OCI-LY1 (cell line): ENCODE results near the gene IL13.

Experiments
- EZH2 ChIP-seq: fragments of 200-600 bp; sonication (generic), shearing (Covaris generic); IDR thresholded peaks from 2 replicates; pipeline ENCODE4 v1.8.0; 2017; ENCODE audit warnings: borderline replicate concordance, mixed run types, mild to moderate bottlenecking, antibody characterized with exemption, low read length, moderate library complexity, mixed read lengths
- TF ChIP-seq, protein P1 (sequence below): fragments of 200-600 bp; sonication (generic), shearing (Covaris generic); IDR thresholded peaks from 2 replicates; pipeline ENCODE4 v1.5.1; 2017; ENCODE audit warnings: mild to moderate bottlenecking, antibody characterized with exemption, low read length, moderate library complexity, mixed read lengths

DNA sequence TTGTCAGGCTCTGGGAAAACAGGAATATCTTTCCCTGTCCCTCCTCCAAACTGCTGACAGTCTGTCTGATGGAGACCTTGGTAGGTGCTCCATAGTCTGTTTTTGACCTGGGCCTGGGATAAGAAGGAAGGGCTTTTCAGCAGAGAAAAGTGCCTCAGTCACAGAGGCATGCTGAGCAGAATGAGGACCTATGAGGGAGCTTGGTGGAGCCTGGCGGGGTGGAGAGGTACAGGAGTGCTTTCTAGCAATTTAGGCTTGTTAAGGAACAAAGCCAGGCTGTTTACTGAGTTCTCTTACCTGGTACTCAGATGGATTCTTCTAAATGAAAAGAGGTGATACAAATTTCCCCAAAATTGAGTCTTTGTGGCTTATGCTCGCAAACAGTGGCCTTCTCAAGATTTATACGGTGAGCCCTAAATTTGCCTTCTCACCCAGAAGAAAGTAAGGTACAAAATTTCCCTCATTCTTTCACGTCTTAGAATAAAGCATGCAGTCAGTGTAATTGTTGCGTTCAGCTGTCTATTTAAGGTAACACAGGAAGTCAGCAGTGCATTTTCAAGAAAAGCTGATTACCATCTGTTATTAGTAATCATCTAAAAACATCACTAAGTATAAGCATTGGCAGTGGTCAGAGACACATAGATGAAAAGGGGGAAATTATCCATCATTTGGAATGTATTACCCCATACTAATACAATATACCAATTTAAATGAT is 28.6 kb upstream of the IL13 start:
- no peak for TF ChIP-seq EZH2
- TF ChIP-seq, protein P1, sequence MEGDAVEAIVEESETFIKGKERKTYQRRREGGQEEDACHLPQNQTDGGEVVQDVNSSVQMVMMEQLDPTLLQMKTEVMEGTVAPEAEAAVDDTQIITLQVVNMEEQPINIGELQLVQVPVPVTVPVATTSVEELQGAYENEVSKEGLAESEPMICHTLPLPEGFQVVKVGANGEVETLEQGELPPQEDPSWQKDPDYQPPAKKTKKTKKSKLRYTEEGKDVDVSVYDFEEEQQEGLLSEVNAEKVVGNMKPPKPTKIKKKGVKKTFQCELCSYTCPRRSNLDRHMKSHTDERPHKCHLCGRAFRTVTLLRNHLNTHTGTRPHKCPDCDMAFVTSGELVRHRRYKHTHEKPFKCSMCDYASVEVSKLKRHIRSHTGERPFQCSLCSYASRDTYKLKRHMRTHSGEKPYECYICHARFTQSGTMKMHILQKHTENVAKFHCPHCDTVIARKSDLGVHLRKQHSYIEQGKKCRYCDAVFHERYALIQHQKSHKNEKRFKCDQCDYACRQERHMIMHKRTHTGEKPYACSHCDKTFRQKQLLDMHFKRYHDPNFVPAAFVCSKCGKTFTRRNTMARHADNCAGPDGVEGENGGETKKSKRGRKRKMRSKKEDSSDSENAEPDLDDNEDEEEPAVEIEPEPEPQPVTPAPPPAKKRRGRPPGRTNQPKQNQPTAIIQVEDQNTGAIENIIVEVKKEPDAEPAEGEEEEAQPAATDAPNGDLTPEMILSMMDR, result no peak
